K562 (cell line): ENCODE data around the gene MYH3. TPM values are rescaled to one million over a fixed set of nuclear protein-coding genes. Genes with fewer than 3 reads are reported as not detected.

Source experiments
- ARHGAP35 ChIP-seq: fragments of 450-650 bp; IDR thresholded peaks from 2 replicates; pipeline ENCODE4 v1.6.1; 2018; ENCODE audit not compliant: partially characterized antibody
- DIDO1 ChIP-seq: fragments of 450-650 bp; IDR thresholded peaks from 2 replicates; pipeline ENCODE4 v1.6.1; 2016; ENCODE audit warnings: low read depth, missing biosample characterization, missing genetic modification characterization
- HBP1 ChIP-seq: fragments of 450-650 bp; formaldehyde crosslinking; IDR thresholded peaks from 2 replicates; pipeline ENCODE4 v1.4.0; 2022; ENCODE audit warnings: missing genetic modification characterization
- MAFG ChIP-seq: fragments of 450-650 bp; conservative IDR thresholded peaks from 2 replicates; pipeline ENCODE4 v1.6.1; 2016; ENCODE audit warnings: missing genetic modification characterization, missing compliant biosample characterization
- MCM2 ChIP-seq: fragments of 450-650 bp; IDR thresholded peaks from 2 replicates; pipeline ENCODE4 v1.6.1; 2017; ENCODE audit warnings: low read depth, mild to moderate bottlenecking
- RERE ChIP-seq: sonication (generic); formaldehyde crosslinking; IDR thresholded peaks from 2 replicates; pipeline ENCODE4 v1.8.0; 2023; ENCODE audit warnings: missing genetic modification reagents, mild to moderate bottlenecking, borderline replicate concordance
- THAP12 ChIP-seq: fragments of 250-450 bp; sonication (Bioruptor Pico); IDR thresholded peaks from 2 replicates; pipeline ENCODE4 v1.9.0; 2021; ENCODE audit warnings: mild to moderate bottlenecking, inconsistent platforms
- ZC3H8 ChIP-seq: fragments of 450-650 bp; IDR thresholded peaks from 2 replicates; pipeline ENCODE4 v1.6.1; 2017
- polyA plus RNA-seq, 8 experiments: library from polyadenylated mRNA; depleted of rRNA in 4 of 8; stranded (reverse) in 5 of 8; unstranded in 3 of 8; fragments of >200 nt; fragmentation: Nextera tagmentation in 2 of 8; fragmentation: Illumina TruSeq in 1 of 8; extraction: Ambion mirVana in 2 of 8; extraction: Trizol in 1 of 8; gene quantifications; 2 replicates each; pipeline versions ENCODE4 v1.2.1 to v1.2.3, GENCODE V29; 2011 to 2014; ENCODE audit warnings: inconsistent platforms in 1 of 8, missing spikeins in 1 of 8
- total RNA-seq, 7 experiments: library from RNA; depleted of rRNA in 6 of 7; stranded (reverse); fragments of >200 nt in 6 of 7; fragmentation: Illumina TruSeq in 2 of 7; extraction: Trizol in 2 of 7; gene quantifications; 2 replicates each; pipeline versions ENCODE4 v1.2.1 to v1.2.3, GENCODE V29; 2011 to 2021; ENCODE audit warnings: low replicate concordance in 1 of 7
- TF ChIP-seq, protein P1 (sequence below): fragments of 450-650 bp; IDR thresholded peaks from 2 replicates; pipeline ENCODE4 v1.6.1; 2018; ENCODE audit not compliant: partially characterized antibody

MYH3 gene
- total and polyA plus RNA-seq, 9 of the 15 experiments (the other 6 are each of a cell fraction or from before 2014, with no cell fraction given) = 0.24 to 0.75 (median 0.40) TPM; not detected in 1

DNA sequence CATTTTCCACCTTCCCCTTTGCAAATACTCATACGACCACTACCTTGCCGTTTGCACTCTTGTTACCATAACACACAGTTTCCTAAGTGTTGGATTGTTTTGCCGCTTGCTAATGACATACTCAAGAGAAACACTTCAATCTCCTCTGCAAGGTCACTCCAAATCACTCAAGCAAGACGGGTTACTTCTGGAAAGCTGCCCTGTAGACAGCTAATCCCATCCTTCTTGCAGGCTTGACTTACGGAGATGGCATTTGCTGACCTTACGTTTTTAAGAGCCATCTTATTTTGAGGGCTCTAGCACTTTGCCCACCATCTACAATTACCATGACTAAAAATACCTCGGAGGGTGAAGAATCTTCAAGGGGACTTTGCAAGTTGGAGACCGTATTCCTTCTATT, 46.2 kb downstream of the MYH3 start (continued):
- TF ChIP-seq RERE (CRISPR knock-in tag) (no peak), THAP12 (CRISPR knock-in tag) (no peak), MCM2 (no peak), MAFG (tag) (no peak), HBP1 (CRISPR knock-in tag) (no peak), DIDO1 (tag) (no peak), ARHGAP35 (no peak), ZC3H8 (no peak)
- TF ChIP-seq, protein P1, sequence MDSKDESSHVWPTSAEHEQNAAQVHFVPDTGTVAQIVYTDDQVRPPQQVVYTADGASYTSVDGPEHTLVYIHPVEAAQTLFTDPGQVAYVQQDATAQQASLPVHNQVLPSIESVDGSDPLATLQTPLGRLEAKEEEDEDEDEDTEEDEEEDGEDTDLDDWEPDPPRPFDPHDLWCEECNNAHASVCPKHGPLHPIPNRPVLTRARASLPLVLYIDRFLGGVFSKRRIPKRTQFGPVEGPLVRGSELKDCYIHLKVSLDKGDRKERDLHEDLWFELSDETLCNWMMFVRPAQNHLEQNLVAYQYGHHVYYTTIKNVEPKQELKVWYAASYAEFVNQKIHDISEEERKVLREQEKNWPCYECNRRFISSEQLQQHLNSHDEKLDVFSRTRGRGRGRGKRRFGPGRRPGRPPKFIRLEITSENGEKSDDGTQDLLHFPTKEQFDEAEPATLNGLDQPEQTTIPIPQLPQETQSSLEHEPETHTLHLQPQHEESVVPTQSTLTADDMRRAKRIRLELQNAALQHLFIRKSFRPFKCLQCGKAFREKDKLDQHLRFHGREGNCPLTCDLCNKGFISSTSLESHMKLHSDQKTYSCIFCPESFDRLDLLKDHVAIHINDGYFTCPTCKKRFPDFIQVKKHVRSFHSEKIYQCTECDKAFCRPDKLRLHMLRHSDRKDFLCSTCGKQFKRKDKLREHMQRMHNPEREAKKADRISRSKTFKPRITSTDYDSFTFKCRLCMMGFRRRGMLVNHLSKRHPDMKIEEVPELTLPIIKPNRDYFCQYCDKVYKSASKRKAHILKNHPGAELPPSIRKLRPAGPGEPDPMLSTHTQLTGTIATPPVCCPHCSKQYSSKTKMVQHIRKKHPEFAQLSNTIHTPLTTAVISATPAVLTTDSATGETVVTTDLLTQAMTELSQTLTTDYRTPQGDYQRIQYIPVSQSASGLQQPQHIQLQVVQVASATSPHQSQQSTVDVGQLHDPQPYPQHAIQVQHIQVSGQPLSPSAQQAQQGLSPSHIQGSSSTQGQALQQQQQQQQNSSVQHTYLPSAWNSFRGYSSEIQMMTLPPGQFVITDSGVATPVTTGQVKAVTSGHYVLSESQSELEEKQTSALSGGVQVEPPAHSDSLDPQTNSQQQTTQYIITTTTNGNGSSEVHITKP = no peak
